PFSK-1 (cell line): ENCODE data around the gene ZEB2.

Experiments
- FOXP2 ChIP-seq: optimal IDR thresholded peaks from 2 replicates; pipeline ENCODE3; 2011; ENCODE audit warnings: borderline replicate concordance, control low read depth, inconsistent platforms; ENCODE audit not compliant: insufficient read depth; ENCODE audit errors: extremely low read length, extremely low read depth
- POLR2AphosphoS5 ChIP-seq: IDR thresholded peaks from 2 replicates; pipeline ENCODE4 v1.6.1; 2012; ENCODE audit warnings: low read depth, mild to moderate bottlenecking, control low read depth, low read length, moderate library complexity
- SIN3A ChIP-seq: IDR thresholded peaks from 2 replicates; pipeline ENCODE4 v1.6.1; 2012; ENCODE audit warnings: mild to moderate bottlenecking, low read length, moderate library complexity, borderline replicate concordance; ENCODE audit not compliant: insufficient read depth
- TAF1 ChIP-seq: IDR thresholded peaks from 2 replicates; pipeline ENCODE4 v1.6.1; 2012; ENCODE audit warnings: low read length, control low read depth, borderline replicate concordance; ENCODE audit not compliant: insufficient read depth
- TF ChIP-seq, protein P1 (sequence below), 2 experiments: IDR thresholded peaks; 2 replicates each; pipeline versions ENCODE4 v1.6.1 to v1.8.0; 2011 to 2012; ENCODE audit warnings: low read depth in 2 of 2, low read length in 2 of 2, control low read depth in 1 of 2, inconsistent platforms in 1 of 2, mild to moderate bottlenecking in 1 of 2, moderate library complexity in 1 of 2; ENCODE audit not compliant: insufficient read depth in 1 of 2

ZEB2 gene

GRCh38 chr2:144451443-144451842, 68.5 kb downstream of the ZEB2 start:
- TF ChIP-seq, protein P1, sequence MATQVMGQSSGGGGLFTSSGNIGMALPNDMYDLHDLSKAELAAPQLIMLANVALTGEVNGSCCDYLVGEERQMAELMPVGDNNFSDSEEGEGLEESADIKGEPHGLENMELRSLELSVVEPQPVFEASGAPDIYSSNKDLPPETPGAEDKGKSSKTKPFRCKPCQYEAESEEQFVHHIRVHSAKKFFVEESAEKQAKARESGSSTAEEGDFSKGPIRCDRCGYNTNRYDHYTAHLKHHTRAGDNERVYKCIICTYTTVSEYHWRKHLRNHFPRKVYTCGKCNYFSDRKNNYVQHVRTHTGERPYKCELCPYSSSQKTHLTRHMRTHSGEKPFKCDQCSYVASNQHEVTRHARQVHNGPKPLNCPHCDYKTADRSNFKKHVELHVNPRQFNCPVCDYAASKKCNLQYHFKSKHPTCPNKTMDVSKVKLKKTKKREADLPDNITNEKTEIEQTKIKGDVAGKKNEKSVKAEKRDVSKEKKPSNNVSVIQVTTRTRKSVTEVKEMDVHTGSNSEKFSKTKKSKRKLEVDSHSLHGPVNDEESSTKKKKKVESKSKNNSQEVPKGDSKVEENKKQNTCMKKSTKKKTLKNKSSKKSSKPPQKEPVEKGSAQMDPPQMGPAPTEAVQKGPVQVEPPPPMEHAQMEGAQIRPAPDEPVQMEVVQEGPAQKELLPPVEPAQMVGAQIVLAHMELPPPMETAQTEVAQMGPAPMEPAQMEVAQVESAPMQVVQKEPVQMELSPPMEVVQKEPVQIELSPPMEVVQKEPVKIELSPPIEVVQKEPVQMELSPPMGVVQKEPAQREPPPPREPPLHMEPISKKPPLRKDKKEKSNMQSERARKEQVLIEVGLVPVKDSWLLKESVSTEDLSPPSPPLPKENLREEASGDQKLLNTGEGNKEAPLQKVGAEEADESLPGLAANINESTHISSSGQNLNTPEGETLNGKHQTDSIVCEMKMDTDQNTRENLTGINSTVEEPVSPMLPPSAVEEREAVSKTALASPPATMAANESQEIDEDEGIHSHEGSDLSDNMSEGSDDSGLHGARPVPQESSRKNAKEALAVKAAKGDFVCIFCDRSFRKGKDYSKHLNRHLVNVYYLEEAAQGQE (IDR thresholded peaks at IDR 0.05; ENCODE audit: insufficient read depth in 1 of 2, low read depth in 2 of 2, low read length in 2 of 2): no peak
- TF ChIP-seq POLR2AphosphoS5 (no peak), FOXP2 (no peak), SIN3A (no peak), TAF1 (no peak)

DNA sequence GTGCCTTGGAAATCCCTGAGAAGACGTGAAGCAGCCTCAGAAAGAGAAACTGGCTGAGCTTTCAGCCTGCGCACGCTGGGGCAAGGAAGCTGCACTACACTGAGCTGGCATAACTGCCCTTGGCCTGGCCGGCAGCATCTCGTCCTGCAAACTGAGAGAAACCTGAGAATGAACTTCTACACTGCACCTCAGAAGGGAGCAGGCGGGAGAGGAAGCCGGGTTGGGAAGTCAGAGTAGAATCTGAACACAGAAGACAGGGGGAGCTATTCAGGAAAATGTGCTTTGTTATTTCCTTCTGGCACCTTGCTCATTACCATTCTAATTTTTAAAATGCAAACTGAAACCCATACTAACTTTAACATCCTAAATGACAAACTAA, 70.9 kb downstream of the ZEB2 start:
- TF ChIP-seq POLR2AphosphoS5 (no peak), FOXP2 (no peak), TAF1 (no peak), SIN3A (no peak)
- TF ChIP-seq, protein P1 (IDR thresholded peaks at IDR 0.05; ENCODE audit: insufficient read depth in 1 of 2, low read depth in 2 of 2, low read length in 2 of 2): no peak

DNA sequence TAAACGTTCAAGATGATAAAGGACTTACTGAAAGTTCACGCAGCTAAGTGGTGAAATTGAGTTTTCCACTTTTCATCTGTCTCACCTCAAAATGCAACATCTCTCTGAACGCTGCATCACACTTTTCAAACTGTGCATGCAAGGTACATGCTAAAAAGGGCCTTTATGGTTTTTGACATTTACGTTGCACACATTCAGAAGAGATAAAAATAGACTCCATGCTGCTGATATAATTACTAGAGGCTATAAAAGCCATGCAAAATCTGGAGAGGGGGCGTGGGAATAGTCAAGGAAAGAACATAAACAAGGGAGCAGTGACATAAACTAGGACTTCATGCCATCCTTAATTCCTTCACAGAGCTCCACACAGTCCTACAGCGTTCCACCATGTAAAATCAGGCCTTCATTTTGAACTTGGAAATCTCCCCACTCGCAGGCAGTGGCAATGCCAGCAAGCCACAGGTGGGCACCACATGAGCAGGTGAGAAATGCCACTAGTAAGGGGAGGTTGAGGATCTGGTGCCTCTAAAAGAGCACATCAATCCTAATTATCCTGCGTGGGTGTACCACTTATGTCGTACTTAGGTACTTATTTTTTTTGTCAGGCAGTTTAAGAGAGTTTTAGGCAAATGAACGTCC, 71.4 kb downstream of the ZEB2 start:
- TF ChIP-seq, protein P1 (IDR thresholded peaks at IDR 0.05; ENCODE audit: insufficient read depth in 1 of 2, low read depth in 2 of 2, low read length in 2 of 2): no peak
- no peak for TF ChIP-seq TAF1
- no peak for TF ChIP-seq POLR2AphosphoS5
- TF ChIP-seq SIN3A: no peak
- no peak for TF ChIP-seq FOXP2

DNA sequence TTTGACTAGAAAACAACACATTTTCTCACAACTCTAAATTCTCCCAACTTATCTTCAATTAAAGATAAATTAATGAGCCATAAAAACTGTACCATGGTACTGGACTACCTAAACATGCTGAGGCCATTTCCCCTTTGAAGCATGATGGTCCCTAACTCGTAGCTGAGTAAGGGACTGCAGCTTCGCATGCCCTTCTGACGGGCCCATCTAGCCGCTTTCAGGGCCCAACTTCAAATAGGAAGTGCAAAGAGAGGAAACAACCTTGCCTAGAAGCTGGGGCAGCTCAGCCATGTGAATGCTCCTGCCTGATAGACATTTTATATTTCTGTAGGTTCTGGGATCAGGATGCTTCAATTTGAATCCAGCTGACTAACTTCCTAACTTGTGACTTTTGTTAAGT, 72.4 kb downstream of the ZEB2 start:
- TF ChIP-seq, protein P1 (IDR thresholded peaks at IDR 0.05; ENCODE audit: insufficient read depth in 1 of 2, low read depth in 2 of 2, low read length in 2 of 2): no peak
- no peak for TF ChIP-seq SIN3A
- no peak for TF ChIP-seq TAF1
- no peak for TF ChIP-seq POLR2AphosphoS5
- TF ChIP-seq FOXP2: no peak
